Epidermal melanocyte (primary cell): ENCODE data around the gene SPEG.

Experiments
- DNase-seq: peaks from one replicate; pipeline ENCODE4 v3.0.0; 2011; ENCODE audit warnings: low spot score; ENCODE audit not compliant: insufficient read length

The SPEG gene

DNA sequence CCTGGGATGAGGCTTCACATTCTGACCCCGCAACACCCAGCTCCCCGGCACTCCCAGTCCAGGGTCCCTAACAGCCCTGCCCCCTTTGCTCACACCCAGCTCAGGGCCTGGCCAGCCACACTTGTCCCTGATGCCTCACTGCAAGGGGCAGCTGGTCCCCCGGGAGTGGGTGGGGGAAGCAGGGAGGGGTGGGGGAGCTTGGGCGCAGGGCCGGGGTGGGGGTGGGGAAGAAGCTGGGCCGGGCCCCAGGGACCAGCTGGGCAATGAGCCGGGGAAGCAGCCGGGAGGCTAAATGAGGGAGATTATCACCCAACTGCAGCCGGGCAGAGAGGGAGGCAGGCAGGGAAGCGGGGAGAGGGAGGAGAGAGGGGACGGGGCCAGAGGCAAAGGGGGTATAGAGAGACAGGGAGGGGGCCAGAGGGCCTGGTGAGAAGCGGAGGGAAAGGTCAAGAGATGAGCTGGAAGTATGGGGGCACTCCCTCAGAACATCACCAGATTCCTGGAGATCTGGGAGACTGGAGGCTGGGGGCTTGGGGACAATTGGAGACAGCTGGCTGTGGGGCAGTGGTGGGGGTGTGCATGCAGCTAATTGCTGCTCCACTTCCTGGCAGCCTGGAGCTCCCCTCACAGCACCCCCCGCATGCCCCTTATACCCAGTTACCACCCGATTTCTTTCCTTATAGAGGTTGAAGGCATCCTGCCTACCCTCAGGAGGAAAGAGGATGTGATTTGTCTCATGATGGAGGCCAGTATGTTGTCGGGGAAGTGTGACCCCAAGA, 77.1 kb downstream of the SPEG start:
- DNase-seq, result no peak

GRCh38 chr2:219512524-219513216, 78.0 kb downstream of the SPEG start:
- no peak for DNase-seq

- DNase-seq, result no peak
Observed at GRCh38 chr2:219513787-219514186, 79.1 kb downstream of the SPEG start.

- no peak for DNase-seq
Observed at GRCh38 chr2:219514196-219514761, 79.6 kb downstream of the SPEG start, which contains the start of gene ASIC4. ASIC4 (plus strand) TSS chr2:219514482; CDS start chr2:219514725, 243 bp downstream.

DNA sequence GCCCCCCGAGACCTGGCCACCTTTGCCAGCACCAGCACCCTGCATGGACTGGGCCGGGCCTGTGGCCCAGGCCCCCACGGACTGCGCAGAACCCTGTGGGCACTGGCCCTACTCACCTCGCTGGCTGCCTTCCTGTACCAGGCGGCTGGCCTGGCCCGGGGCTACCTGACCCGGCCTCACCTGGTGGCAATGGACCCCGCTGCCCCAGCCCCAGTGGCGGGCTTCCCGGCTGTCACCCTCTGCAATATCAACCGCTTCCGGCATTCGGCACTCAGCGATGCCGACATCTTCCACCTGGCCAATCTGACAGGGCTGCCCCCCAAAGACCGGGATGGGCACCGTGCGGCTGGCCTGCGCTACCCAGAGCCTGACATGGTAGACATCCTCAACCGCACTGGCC, 80.2 kb downstream of the SPEG start:
- no peak for DNase-seq

DNA sequence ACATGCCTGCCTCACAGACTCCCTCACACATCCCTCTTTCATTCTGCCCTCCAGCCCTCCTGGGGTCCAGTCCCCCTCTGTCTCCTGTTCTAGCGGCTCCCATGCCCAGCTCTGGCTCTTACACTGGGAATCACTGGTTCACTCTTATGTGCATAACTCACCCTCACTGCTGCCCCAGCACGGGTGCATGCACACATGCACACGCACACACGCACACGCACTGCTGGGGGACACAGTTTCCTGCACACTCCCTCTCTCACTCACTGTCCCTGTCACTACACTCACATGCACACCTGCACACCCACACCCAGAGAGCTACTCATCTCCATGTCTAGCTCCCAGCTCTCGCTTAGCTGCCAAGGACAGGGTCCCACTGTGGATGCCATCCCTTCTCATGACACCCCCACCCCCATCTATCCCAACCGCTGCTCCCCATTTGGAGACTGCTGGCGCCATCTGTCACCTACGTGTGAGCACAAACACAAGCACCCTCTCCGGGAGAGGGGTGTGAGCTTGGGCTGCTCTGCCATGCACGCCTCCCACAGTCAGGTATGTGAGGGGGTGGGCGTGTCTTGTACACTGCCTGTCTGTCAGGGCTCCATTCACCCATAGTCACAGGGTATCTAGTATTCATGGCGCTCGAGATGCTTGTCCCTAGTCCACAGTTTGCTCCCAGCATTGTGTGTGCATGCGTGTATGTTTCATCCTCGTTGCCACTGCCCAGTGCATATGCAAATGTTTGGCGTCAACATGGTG, 81.4 kb downstream of the SPEG start:
- no peak for DNase-seq

DNA sequence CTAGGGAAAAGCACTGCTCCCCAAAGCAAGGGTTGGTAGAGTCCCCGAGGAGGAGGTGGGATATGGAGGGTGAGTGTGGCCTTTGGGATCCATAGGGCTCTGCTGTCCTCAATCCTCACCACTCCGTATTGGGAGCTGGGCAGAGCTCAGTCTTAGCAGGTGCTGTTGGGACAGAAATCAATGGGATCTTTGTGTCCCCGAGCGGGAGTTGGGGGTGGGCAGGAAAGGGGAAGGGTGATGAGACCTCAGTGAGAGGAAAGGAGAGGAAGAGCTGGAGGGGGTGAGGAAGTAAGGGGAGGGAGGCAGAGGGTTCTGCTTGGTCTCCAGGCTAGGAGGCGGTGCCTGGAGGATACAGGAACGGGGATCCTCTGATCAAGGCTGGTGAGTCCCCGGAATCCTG, 82.2 kb downstream of the SPEG start:
- DNase-seq, result no peak

GRCh38 chr2:219517954-219518778, 83.5 kb downstream of the SPEG start:
- no peak for DNase-seq

GRCh38 chr2:219519526-219519916, 84.9 kb downstream of the SPEG start:
- no peak for DNase-seq

- DNase-seq, result no peak
Observed at GRCh38 chr2:219520079-219520478, 85.4 kb downstream of the SPEG start.

DNA sequence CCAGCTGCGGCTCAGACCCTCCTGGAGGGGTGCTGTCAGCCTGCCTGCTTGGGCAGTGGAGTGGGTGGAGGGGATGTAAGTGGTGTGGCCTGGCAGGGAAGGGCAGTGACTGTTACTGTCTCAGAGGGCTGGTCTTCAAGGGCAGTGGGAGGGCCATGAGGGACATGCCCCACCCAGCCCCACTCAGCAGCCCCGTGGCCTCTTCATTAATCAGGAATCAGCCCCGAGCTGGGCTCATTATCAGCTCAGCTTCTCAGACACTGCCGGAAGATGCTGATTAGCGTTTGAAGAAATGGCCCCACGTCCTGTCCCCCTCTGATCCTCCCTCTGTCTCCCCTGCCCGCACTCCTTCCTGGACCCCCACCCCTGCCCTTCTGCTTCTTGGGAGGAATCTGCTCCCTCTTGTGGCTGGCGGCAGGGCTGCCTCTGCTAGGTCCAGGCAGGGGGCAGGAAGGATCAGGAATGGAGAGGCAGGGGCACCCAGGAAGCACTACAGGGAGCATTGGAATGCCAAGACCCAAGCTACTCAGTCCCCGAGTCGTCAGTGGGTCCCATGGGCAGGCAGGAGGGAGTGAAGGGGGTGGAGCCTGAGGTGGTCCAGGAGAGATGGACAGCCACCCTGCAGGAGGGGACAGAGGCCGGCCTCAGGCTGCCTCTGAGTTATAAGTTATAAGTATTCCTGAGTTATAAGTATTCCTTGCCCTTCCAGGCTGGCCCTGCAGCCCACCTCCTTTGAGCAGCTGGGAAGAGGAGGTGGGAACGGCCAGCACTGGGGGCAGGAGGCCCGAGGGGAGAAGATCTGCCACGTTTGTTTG, 86.6 kb downstream of the SPEG start:
- peak; percentile 88 for DNase-seq

- no peak for DNase-seq
Observed at GRCh38 chr2:219522111-219523030, 87.7 kb downstream of the SPEG start.

- DNase-seq, result no peak
Observed at GRCh38 chr2:219523031-219523671, 88.5 kb downstream of the SPEG start.

GRCh38 chr2:219524817-219525216, 90.2 kb downstream of the SPEG start:
- DNase-seq, result no peak

DNA sequence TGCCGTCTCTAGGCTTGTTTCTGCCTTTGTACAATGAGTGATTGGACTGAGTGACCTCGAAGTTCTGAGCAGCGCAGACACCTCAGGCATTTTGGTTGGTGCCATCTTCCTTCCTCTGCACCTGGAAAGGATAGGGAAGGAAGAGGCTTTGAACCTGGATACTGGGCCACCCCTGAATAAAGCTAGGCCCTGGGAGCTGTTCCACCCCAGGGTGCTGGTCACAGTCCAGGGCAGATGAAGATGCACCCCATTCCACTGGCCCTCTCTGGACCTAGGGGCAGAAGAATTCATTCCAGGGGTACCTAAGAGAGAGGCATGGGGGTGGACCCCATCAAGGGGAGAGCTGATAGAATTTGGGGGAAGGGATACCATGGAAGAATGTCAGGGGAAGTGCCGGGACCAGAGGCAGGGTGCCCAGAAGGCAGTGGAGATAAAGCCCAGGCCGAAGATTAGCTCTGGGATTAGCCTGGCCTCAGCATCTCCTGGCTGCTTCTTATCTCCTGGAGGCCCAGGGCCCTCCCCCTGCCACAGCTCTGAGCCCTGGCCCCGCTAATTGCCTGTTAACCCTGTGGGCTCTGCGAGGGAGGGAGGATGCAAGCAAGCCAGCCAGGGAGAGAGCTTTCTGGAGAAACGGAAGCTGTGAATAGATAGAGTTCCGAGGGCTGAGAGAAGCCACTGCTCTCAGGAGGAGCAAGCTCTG, 91.0 kb downstream of the SPEG start:
- no peak for DNase-seq

DNA sequence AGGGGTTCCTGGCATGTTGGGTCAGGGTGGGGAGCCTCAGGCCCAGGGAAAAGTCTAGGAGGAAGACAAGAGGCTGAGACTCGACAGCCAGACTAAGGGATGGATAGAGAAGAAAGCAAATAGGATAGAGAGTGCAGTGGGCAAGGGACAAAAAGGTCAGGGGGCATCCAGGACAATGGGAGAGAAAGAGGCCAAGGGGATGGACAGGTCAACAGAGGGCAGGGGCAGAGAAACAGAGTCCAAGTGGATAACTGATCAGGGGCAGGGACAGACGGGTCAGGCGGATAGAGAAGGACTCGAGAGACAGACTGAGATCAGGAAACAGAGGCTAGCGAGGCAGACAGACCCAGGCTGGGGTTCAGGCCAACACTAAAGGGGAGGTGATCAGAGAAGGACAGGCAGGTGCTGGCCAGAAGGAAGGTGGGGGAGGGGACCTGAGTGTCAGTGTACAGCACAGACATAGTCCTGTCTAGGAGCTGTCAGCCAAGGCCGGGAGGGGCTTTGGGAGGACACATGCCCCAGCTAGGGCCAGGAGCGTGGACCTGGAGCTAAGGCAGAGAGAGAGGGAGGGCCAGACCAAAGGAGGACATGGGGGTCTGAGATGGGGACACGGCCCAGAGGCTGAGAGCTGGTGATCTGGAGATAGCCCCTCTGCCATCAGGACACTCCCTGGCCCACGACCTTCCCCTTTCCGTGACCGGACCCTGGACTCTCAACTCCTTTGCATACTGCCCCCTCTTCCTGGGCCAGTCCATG, 91.9 kb downstream of the SPEG start:
- DNase-seq, result no peak

GRCh38 chr2:219527076-219527394, 92.4 kb downstream of the SPEG start:
- DNase-seq, result no peak
